Ovary (tissue), 3 donors: Measurements from ENCODE around the gene SPRY2.

Source experiments
- EP300 ChIP-seq: sonication (generic); formaldehyde crosslinking; IDR thresholded peaks from one replicate; pipeline ENCODE4 v1.6.1; 2017; ENCODE audit warnings: antibody characterized with exemption
- POLR2A ChIP-seq: fragments of 450-650 bp; IDR thresholded peaks from one replicate; pipeline ENCODE4 v1.6.1; 2017; ENCODE audit warnings: antibody characterized with exemption, mild to moderate bottlenecking, moderate library complexity
- TF ChIP-seq, protein P1 (sequence below), 3 donors: fragments of 450-650 bp in 2 of 3; fragments of 200-600 bp in 1 of 3; IDR thresholded peaks; one replicate each; pipeline versions ENCODE4 v1.5.1 to v1.8.0; 2016 to 2022; ENCODE audit warnings: antibody characterized with exemption in 3 of 3, mild to moderate bottlenecking in 1 of 3
- donor health status: DM: no; HTN: no; CAD: no.

DNA sequence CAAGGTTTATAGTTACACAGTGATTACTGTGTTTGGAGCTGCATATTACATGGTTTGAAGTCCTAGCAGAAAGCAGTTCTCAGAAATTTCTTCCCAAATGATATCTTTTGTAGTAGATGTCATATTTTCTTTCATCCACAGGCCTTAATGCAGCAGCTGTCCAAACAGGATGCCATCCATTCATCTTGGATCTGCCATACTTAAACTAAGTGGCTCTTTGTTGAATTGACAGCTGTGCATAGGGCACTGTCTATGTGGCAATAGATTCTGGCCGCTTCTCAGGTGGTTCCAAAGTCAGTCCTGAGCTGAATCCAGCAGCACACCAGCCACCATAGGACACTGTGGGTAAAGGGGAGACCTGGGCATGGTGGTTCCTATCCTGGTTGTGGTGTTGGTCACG is 41.6 kb upstream of the SPRY2 start:
- TF ChIP-seq, protein P1, sequence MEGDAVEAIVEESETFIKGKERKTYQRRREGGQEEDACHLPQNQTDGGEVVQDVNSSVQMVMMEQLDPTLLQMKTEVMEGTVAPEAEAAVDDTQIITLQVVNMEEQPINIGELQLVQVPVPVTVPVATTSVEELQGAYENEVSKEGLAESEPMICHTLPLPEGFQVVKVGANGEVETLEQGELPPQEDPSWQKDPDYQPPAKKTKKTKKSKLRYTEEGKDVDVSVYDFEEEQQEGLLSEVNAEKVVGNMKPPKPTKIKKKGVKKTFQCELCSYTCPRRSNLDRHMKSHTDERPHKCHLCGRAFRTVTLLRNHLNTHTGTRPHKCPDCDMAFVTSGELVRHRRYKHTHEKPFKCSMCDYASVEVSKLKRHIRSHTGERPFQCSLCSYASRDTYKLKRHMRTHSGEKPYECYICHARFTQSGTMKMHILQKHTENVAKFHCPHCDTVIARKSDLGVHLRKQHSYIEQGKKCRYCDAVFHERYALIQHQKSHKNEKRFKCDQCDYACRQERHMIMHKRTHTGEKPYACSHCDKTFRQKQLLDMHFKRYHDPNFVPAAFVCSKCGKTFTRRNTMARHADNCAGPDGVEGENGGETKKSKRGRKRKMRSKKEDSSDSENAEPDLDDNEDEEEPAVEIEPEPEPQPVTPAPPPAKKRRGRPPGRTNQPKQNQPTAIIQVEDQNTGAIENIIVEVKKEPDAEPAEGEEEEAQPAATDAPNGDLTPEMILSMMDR (IDR thresholded peaks at IDR 0.05): no peak
- TF ChIP-seq POLR2A (no peak), EP300 (no peak)
